ENCODE results near the gene CRLF2.
"Not testable (repeated sequence)": the region's sequence is repeated elsewhere in the genome, so short reads cannot be mapped to it uniquely, and the experiment has no call there.

Gene CRLF2

DNA sequence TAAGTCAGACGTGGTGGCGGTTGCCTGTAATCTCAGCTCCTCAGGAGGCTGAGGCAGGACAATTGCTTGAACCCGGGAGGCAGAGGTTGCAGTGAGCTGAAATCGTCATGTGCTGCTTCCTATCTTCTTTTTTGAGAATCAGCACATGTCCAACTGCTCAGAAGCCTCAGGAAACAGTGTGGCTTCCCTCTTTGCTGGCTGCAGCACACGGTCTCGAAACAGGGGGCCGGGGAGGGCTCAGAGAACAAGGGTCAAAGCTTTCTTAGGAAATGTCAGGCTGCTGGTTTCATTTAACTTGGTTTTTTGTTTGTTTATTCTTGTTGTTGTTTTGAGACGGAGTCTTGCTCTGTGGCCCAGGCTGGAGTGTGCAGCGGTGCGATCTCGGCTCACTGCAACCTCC, 31.3 kb downstream of the CRLF2 start:
- Histone ChIP-seq H3K4me3 (ENCODE audit: low read depth, low read length) (no peak overlapping the region), H3K27me3 (ENCODE audit: control insufficient read depth, insufficient read depth, low read length) (no peaks in the 10 kb centered on the region), H3K9ac (ENCODE audit: low read depth, low read length) (no peak overlapping the region), H3K9me3 (ENCODE audit: control insufficient read depth, insufficient read depth, low read length) (no peaks in the 10 kb centered on the region), H3K27ac (ENCODE audit: low read depth, low read length) (no peak overlapping the region), H3K36me3 (ENCODE audit: control insufficient read depth, insufficient read depth, low read length) (no peaks in the 10 kb centered on the region), H3K4me1 (ENCODE audit: control insufficient read depth, insufficient read depth, low read length) (peaks cover 8% of the 10 kb centered on the region)

DNA sequence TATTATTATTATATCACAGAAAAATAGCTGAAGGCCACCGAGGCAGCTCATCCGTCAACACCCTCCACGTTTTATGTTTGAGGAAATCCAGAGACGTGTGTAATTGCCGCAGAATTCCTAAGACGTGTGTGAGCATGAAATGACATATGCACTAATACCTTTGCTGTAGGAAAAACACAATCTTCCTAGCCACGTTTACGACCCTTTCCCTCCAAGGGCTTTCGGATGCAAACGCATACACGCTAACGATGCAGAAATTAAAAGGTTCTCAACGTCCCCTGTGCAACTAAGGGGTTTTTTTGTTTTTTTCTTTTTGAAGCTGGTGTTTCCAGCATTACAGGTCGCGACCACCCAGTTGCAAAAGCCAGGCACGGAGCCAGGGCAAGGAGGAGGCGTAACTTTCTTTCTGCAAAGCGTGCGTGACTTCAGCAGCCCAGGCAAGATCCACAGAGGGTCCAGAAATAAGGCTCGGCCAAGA, 33.8 kb downstream of the CRLF2 start:
- Histone ChIP-seq H3K27me3 (ENCODE audit: control insufficient read depth, insufficient read depth, low read length) (0 out of 2 replicates have a peak, but pooled peaks cover 9% of the 10 kb centered on the region), H3K4me3 (ENCODE audit: low read depth, low read length) (peak overlapping the region; percentile 30; the same call in 1 of the 2 replicates), H3K4me1 (ENCODE audit: control insufficient read depth, insufficient read depth, low read length) (peaks cover 8% of the 10 kb centered on the region), H3K36me3 (ENCODE audit: control insufficient read depth, insufficient read depth, low read length) (no peaks in the 10 kb centered on the region), H3K27ac (ENCODE audit: low read depth, low read length) (no peak overlapping the region), H3K9ac (ENCODE audit: low read depth, low read length) (no peak overlapping the region), H3K9me3 (ENCODE audit: control insufficient read depth, insufficient read depth, low read length) (no peaks in the 10 kb centered on the region)

DNA sequence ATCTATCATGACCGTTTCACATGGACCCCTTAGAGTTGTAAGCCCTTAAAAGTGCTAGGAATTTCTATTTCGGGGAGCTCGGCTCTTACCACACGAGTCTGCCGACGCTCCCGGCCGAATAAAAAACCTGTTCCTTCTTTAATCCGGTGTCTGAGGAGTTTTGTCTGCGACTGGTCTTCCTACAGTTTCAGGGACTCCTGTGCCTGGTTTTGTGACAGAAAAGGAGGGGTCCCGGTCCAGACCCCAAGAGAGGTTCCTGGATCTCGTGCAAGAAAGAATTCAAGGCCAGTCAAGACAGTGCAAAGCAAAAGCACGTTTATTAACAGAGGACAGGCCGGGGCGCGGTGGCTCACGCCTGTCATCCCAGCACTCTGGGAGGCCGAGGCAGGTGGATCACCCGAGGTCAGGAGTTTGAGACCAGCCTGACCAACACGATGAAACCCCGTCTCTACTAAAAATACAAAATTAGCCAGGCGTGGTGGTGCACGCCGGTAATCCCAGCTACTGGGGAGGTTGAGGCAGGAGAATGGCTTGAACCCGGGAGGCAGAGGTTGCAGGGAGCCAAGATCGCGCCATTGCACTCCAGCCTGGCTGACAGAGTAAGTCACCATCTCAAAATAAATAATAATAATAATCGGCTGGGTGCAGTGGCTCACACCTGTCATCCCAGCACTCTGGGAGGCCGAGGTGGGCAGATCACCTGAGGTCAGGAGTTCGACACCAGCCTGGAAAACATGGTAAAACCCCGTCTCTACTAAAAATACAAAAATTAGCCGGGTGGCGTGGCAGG, 35.7 kb downstream of the CRLF2 start:
- H3K4me3 ChIP-seq (ENCODE audit: low read depth, low read length); H3K27me3 ChIP-seq (ENCODE audit: control insufficient read depth, insufficient read depth, low read length); H3K9ac ChIP-seq (ENCODE audit: low read depth, low read length); H3K9me3 ChIP-seq (ENCODE audit: control insufficient read depth, insufficient read depth, low read length); H3K36me3 ChIP-seq (ENCODE audit: control insufficient read depth, insufficient read depth, low read length); H3K27ac ChIP-seq (ENCODE audit: low read depth, low read length): not testable (repeated sequence)
- peaks cover 22% of the 10 kb centered on the region for H3K4me1 ChIP-seq (ENCODE audit: control insufficient read depth, insufficient read depth, low read length)

DNA sequence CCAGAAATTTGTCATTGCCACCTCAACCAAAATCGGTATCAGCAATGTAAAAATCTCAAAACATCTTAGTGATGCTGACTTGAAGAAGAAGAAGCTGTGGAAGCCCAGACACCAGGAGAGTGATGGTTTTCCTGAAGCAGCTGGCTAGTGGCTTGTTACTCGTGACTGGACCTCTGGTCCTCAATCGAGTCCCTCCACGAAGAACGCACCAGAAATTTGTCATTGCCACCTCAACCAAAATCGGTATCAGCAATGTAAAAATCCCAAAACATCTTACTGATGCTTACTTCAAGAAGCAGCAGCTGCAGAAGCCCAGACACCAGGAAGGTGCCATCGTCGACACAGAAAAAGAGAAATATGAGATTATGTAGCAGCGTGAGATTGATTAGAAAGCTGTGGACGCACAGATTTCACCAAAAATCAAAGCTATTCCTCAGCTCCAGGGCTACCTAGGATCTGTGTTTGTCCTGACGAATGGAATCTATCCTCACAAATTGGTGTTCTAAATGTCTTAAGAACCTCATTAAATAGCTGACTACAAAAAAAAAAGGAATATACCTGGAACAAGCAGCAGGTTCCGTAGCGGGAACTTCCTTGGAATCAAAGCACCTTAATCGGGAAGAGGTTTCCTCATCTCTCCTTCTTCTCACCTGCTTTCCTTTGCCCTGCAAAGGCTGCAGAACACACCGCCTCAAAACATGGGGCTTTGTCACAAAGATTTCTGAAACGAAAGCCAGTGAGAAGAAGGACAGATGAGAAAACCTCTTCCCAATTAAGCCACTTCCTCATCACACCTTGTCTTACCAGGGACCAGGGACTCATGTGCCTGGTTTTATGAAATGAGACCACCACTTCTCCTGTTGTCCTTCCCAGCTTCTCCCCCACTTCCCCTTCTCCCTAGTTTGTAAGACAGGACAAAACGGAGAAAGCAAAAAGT, 37.6 kb downstream of the CRLF2 start:
- not testable (repeated sequence) for H3K27ac ChIP-seq (ENCODE audit: low read depth, low read length); H3K4me3 ChIP-seq (ENCODE audit: low read depth, low read length); H3K9ac ChIP-seq (ENCODE audit: low read depth, low read length)

DNA sequence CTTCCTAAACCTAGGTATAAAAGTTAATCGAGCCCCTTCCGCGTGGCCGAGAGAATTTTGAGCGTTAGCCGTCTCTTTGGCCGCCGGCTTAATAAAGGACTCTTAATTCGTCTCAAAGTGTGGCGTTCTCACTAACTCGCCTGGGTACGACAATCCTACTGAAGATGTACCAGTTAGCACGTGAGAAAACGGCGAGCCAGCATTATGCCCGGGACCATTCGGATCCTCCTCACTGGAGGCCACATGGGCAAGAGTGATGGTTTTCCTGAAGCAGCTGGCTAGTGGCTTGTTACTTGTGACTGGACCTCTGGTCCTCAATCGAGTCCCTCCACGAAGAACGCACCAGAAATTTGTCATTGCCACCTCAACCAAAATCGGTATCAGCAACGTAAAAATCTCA, 39.0 kb downstream of the CRLF2 start:
- H3K36me3 ChIP-seq (ENCODE audit: control insufficient read depth, insufficient read depth, low read length); H3K4me3 ChIP-seq (ENCODE audit: low read depth, low read length); H3K27me3 ChIP-seq (ENCODE audit: control insufficient read depth, insufficient read depth, low read length); H3K27ac ChIP-seq (ENCODE audit: low read depth, low read length); H3K9ac ChIP-seq (ENCODE audit: low read depth, low read length); H3K9me3 ChIP-seq (ENCODE audit: control insufficient read depth, insufficient read depth, low read length): not testable (repeated sequence)
- H3K4me1 ChIP-seq (ENCODE audit: control insufficient read depth, insufficient read depth, low read length): peaks cover 22% of the 10 kb centered on the region

More for the DNA sequence above, 37.6 kb downstream of the CRLF2 start:
- H3K9me3 ChIP-seq (ENCODE audit: control insufficient read depth, insufficient read depth, low read length); H3K27me3 ChIP-seq (ENCODE audit: control insufficient read depth, insufficient read depth, low read length); H3K36me3 ChIP-seq (ENCODE audit: control insufficient read depth, insufficient read depth, low read length): not testable (repeated sequence)
- H3K4me1 ChIP-seq (ENCODE audit: control insufficient read depth, insufficient read depth, low read length): peaks cover 29% of the 10 kb centered on the region

DNA sequence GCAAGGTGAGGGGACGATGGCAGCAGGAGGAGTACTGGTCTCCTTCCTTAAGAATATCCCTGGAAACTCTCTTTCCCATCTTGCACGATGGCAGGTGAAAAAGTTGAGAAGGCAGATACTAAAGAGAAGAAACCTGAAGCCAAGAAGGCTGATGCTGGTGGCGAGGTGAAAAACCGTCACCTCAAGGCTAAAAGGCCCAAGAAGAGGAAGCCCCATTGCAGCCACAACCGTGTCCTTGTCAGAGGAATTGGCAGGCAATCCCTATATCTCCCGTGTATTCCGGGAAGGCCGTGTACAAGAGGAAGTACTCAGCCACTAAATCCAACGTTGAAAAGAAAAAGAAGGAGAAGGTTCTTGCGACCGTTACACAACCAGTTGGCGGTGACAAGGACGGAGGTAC, 40.0 kb downstream of the CRLF2 start:
- Histone ChIP-seq H3K9ac (ENCODE audit: low read depth, low read length) (no peak overlapping the region), H3K4me3 (ENCODE audit: low read depth, low read length) (no peak overlapping the region; the same call in 1 of the 2 replicates), H3K4me1 (ENCODE audit: control insufficient read depth, insufficient read depth, low read length) (peaks cover 21% of the 10 kb centered on the region), H3K27ac (ENCODE audit: low read depth, low read length) (peak overlapping the region; percentile 23), H3K27me3 (ENCODE audit: control insufficient read depth, insufficient read depth, low read length) (peaks cover 9% of the 10 kb centered on the region; the same call in 1 of the 2 replicates), H3K36me3 (ENCODE audit: control insufficient read depth, insufficient read depth, low read length) (no peaks in the 10 kb centered on the region), H3K9me3 (ENCODE audit: control insufficient read depth, insufficient read depth, low read length) (no peaks in the 10 kb centered on the region)

DNA sequence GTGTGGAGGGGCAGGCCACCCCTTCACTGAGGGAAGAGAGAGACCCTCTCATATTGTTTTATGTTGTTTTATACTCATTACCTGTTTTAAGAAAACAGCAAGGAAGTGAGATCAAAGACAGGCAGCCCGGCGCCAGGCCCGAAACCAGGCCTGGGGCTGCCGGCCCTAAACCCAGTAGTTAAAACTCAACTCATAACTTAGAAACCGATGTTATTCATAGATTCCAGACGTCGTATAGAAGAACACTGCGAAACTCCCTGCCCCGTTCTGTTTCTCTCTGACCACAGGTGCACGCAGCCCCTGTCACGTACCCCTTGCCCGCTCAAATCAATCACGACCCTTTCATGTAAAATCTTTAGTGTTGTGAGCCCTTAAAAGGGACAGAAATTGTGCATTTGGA, 40.5 kb downstream of the CRLF2 start:
- not testable (repeated sequence) for H3K9ac ChIP-seq (ENCODE audit: low read depth, low read length); H3K4me3 ChIP-seq (ENCODE audit: low read depth, low read length); H3K27ac ChIP-seq (ENCODE audit: low read depth, low read length); H3K36me3 ChIP-seq (ENCODE audit: control insufficient read depth, insufficient read depth, low read length); H3K9me3 ChIP-seq (ENCODE audit: control insufficient read depth, insufficient read depth, low read length); H3K27me3 ChIP-seq (ENCODE audit: control insufficient read depth, insufficient read depth, low read length)
- H3K4me1 ChIP-seq (ENCODE audit: control insufficient read depth, insufficient read depth, low read length): peaks cover 21% of the 10 kb centered on the region

DNA sequence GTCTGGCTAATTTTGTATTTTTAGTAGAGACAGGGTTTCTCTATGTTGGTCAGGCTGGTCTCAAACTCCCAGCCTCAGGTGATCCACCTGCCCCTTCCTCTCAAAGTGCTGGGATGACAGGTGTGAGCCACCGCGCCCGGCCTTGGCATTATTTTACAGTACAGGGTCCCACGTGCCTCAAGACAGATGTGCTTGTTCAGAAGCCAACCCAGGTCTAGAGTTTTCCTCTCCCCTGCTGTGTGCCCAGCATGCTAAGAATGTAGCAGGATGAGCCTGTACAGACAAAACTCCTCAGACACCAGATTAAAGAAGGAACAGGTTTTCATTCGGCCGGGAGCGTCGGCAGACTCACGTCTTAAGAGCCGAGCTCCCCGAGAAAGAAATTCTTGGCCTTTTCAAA, 42.2 kb downstream of the CRLF2 start:
- no peak overlapping the region for H3K9ac ChIP-seq (ENCODE audit: low read depth, low read length)

DNA sequence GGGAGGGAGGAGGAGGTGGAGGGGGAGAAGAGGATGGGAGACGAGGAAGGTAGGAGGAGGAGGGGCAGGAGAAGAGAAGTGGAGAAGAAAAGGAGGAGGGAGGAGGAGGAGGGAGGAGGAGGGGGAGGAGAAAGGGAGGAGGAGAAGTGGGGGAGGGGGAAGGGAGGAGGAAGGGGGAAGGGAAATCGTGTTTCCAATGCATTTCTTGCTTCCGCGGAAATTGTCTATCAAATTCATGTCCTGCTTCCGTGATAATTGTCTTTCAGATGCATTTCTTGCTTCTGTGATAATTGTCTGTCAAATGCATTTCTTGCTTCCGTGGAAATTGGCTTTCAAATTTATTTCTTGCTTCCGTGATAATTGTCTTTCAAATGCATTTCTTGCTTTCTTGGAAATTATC, 43.3 kb downstream of the CRLF2 start:
- Histone ChIP-seq H3K9ac (ENCODE audit: low read depth, low read length) (no peak overlapping the region), H3K27me3 (ENCODE audit: control insufficient read depth, insufficient read depth, low read length) (no peaks in the 10 kb centered on the region; the same call in 1 of the 2 replicates), H3K36me3 (ENCODE audit: control insufficient read depth, insufficient read depth, low read length) (no peaks in the 10 kb centered on the region), H3K4me3 (ENCODE audit: low read depth, low read length) (no peak overlapping the region), H3K27ac (ENCODE audit: low read depth, low read length) (no peak overlapping the region), H3K4me1 (ENCODE audit: control insufficient read depth, insufficient read depth, low read length) (peaks cover 25% of the 10 kb centered on the region), H3K9me3 (ENCODE audit: control insufficient read depth, insufficient read depth, low read length) (no peaks in the 10 kb centered on the region)

More for the DNA sequence above, 42.2 kb downstream of the CRLF2 start:
- Histone ChIP-seq H3K27me3 (ENCODE audit: control insufficient read depth, insufficient read depth, low read length) (peaks cover 8% of the 10 kb centered on the region; the same call in 1 of the 2 replicates), H3K9me3 (ENCODE audit: control insufficient read depth, insufficient read depth, low read length) (no peaks in the 10 kb centered on the region), H3K4me3 (ENCODE audit: low read depth, low read length) (no peak overlapping the region), H3K36me3 (ENCODE audit: control insufficient read depth, insufficient read depth, low read length) (no peaks in the 10 kb centered on the region), H3K4me1 (ENCODE audit: control insufficient read depth, insufficient read depth, low read length) (peaks cover 25% of the 10 kb centered on the region), H3K27ac (ENCODE audit: low read depth, low read length) (no peak overlapping the region)

DNA sequence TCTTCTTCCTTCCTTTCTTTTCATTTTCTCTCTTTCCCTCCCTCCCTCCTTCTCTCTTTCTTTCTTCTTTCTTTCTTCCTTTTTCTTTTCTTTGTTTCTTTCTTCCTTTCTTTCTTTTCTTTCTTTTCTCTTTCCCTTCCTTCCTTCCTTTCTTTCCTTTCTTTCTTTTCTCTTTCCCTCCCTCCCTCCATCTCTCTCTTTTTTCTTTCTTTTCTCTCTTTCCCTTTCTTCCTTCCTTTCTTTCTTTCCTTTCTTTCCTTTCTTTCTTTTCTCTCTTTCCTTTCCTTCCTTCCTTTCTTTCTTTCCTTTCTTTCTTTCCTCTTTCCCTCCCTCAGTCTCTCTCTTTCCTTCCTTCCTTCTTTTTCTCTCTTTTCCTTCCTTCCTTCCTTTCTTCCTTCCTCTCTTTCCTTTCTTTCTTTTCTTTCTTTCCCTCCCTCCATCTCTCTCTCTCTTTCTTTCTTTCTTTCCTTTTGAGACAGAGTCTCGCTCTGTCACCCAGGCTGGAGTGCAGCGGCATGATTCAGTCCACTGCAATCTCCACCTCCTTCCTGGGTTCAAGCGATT, 44.4 kb downstream of the CRLF2 start:
- H3K4me1 ChIP-seq (ENCODE audit: control insufficient read depth, insufficient read depth, low read length): peaks cover 23% of the 10 kb centered on the region
- H3K27ac ChIP-seq (ENCODE audit: low read depth, low read length): no peak overlapping the region
- H3K27me3 ChIP-seq (ENCODE audit: control insufficient read depth, insufficient read depth, low read length): no peaks in the 10 kb centered on the region; the same call in 1 of the 2 replicates
- no peaks in the 10 kb centered on the region for H3K36me3 ChIP-seq (ENCODE audit: control insufficient read depth, insufficient read depth, low read length)
- H3K9me3 ChIP-seq (ENCODE audit: control insufficient read depth, insufficient read depth, low read length): no peaks in the 10 kb centered on the region
- no peak overlapping the region for H3K9ac ChIP-seq (ENCODE audit: low read depth, low read length)
- H3K4me3 ChIP-seq (ENCODE audit: low read depth, low read length): no peak overlapping the region

Data from HUES48 (cell line).